NB4 (cell line): ENCODE results near the gene MARK2.

Experiments
- POLR2A ChIP-seq: IDR thresholded peaks from 2 replicates; pipeline ENCODE4 v1.6.1; 2011; ENCODE audit warnings: mild to moderate bottlenecking; ENCODE audit not compliant: insufficient read length; ENCODE audit errors: extremely low read depth
- TF ChIP-seq, protein P1 (sequence below): IDR thresholded peaks from one replicate; pipeline ENCODE4 v1.5.1; 2012; ENCODE audit warnings: low read depth, low read length

- TF ChIP-seq, protein P1, sequence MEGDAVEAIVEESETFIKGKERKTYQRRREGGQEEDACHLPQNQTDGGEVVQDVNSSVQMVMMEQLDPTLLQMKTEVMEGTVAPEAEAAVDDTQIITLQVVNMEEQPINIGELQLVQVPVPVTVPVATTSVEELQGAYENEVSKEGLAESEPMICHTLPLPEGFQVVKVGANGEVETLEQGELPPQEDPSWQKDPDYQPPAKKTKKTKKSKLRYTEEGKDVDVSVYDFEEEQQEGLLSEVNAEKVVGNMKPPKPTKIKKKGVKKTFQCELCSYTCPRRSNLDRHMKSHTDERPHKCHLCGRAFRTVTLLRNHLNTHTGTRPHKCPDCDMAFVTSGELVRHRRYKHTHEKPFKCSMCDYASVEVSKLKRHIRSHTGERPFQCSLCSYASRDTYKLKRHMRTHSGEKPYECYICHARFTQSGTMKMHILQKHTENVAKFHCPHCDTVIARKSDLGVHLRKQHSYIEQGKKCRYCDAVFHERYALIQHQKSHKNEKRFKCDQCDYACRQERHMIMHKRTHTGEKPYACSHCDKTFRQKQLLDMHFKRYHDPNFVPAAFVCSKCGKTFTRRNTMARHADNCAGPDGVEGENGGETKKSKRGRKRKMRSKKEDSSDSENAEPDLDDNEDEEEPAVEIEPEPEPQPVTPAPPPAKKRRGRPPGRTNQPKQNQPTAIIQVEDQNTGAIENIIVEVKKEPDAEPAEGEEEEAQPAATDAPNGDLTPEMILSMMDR, result no peak
- no peak for TF ChIP-seq POLR2A
Observed at GRCh38 chr11:63817758-63818498, 21.0 kb upstream of the MARK2 start.
